MG63 (cell line): Measurements from ENCODE around the gene BTLA. TPM values are rescaled to one million over a fixed set of nuclear protein-coding genes. Genes with fewer than 3 reads are reported as not detected.
"Not testable (repeated sequence)": the region's sequence is repeated elsewhere in the genome, so short reads cannot be mapped to it uniquely, and the experiment has no call there.

ENCODE experiments used
- DNase-seq: peaks from one replicate; pipeline ENCODE4 v3.0.0-alpha.2; 2020
- H3K27me3 ChIP-seq: fragments of 250-450 bp; sonication (Bioruptor Pico); 2 replicates; pipeline ENCODE4 v1.5.1; 2020; ENCODE audit warnings: mild to moderate bottlenecking, moderate library complexity
- H3K36me3 ChIP-seq: fragments of 250-450 bp; sonication (Bioruptor Pico); 2 replicates; pipeline ENCODE4 v1.5.1; 2020; ENCODE audit warnings: mild to moderate bottlenecking, moderate library complexity
- H3K4me3 ChIP-seq: fragments of 250-450 bp; sonication (Bioruptor Pico); 2 replicates; pipeline ENCODE4 v1.5.1; 2020; ENCODE audit warnings: mild to moderate bottlenecking, moderate library complexity
- H3K9me3 ChIP-seq: fragments of 250-450 bp; sonication (Bioruptor Pico); 2 replicates; pipeline ENCODE4 v1.5.1; 2020; ENCODE audit warnings: mild to moderate bottlenecking, moderate library complexity
- total RNA-seq: library from RNA; depleted of rRNA; stranded (reverse); fragments of >200 nt; shearing (Covaris generic); gene quantifications from 2 replicates; pipeline ENCODE4 v1.2.3, GENCODE V29; 2014; ENCODE audit warnings: low replicate concordance; rRNA removed

BTLA gene
- total RNA-seq, 1 experiment from 2014 or later: not detected

DNA sequence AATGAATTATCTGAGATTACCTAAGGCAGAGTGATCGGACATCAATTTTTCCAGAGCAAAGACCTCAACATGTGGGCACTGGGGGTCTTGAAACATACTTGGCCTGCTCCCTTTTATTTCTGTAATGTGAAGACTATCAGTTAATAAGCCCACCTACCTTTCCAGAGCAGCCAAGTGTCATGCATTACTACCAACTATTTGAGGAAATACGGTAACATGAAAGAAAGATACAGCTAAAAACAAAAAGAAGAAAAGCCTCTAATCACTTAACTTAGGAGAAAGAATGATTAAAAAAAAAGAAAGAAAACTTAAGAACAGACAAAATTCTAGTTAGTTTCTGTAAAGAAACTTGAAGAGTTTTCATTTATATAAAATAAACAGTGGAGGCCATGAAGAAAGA lies 73.9 kb downstream of the BTLA start:
- Histone ChIP-seq H3K27me3 (no peaks in the 10 kb centered on the region), H3K36me3 (no peaks in the 10 kb centered on the region), H3K9me3 (no peaks in the 10 kb centered on the region), H3K4me3 (no peak overlapping the region)
- no peak for DNase-seq

DNA sequence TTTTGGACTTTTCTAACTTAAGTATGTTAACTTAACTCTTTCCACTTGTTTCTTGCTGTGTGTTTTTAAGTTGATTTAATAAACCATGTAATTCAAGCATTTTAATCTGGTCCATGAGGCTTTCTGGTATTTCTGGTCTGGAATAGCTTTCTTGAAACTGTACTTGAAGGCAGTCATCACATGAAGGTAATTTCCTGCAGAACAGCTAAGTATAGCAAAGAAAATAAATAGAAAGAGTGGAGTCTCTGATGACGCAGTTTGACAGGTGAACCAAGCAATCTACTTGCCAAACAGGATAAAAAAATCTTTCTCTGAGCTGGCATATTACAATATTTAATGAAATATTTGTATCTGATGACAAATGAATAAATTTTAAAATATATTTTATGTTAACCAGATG lies 74.9 kb downstream of the BTLA start:
- H3K4me3 ChIP-seq: no peak overlapping the region
- H3K9me3 ChIP-seq: no peaks in the 10 kb centered on the region
- H3K36me3 ChIP-seq: no peaks in the 10 kb centered on the region
- H3K27me3 ChIP-seq: no peaks in the 10 kb centered on the region
- DNase-seq: no peak

DNA sequence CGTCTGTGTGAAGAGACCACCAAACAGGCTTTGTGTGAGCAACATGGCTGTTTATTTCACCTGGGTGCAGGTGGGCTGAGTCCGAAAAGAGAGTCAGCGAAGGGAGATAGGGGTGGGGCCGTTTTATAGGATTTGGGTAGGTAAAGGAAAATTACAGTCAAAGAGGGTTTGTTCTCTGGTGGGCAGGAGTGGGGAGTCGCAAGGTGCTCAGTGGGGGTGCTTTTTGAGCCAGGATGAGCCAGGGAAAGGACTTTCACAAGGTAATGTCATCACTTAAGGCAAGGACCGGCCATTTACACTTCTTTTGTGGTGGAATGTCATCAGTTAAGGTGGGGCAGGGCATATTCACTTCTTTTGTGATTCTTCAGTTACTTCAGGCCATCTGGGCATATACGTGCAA lies 76.4 kb downstream of the BTLA start:
- DNase-seq, H3K4me3 ChIP-seq, H3K27me3 ChIP-seq, H3K9me3 ChIP-seq, H3K36me3 ChIP-seq: not testable (repeated sequence)

DNA sequence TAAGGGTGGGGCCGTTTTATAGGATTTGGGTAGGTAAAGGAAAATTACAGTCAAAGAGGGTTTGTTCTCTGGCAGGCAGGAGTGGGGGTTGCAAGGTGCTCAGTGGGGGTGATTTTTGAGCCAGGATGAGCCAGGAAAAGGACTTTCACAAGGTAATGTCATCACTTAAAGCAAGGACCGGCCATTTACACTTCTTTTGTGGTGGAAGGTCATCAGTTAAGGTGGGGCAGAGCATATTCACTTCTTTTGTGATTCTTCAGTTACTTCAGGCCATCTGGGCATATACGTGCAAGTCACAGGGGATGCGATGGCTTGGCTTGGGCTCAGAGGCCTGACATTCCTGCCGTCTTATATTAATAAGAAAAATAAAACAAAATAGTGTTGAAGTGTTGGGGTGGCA lies 80.7 kb downstream of the BTLA start:
- H3K9me3 ChIP-seq, DNase-seq, H3K27me3 ChIP-seq, H3K4me3 ChIP-seq, H3K36me3 ChIP-seq: not testable (repeated sequence)

DNA sequence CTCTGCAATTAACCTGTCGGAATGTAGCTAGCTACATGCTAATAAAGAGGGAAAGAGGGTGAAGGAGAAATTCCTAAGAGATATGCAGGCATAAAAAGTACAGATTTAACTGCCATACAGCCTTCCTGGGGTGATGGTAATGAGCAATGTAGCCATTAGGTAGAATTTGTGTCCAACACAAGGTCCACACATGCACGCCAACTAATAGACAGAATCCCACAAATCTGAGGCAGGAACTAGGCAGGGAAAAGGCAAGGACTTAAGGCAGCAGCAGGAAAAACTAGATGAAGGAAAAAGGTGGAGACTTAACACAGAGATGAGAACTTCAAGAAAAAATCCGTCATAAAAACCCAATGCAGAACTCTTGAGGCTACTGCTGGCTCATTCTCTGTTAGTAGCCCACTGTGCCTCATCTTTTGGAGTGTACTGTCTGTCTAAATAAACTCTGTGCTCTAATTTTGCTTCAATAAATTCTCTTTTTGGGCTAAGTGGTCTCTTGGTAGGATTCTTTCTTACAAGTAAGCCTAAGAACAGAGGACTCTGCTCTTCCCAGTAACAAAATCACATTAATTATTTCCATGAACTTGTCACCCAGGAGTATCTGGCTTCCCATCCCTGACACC lies 81.5 kb downstream of the BTLA start:
- Histone ChIP-seq H3K9me3 (no peaks in the 10 kb centered on the region), H3K27me3 (no peaks in the 10 kb centered on the region; the same call in 1 of the 2 replicates), H3K36me3 (no peaks in the 10 kb centered on the region), H3K4me3 (no peak overlapping the region)
- DNase-seq: no peak

DNA sequence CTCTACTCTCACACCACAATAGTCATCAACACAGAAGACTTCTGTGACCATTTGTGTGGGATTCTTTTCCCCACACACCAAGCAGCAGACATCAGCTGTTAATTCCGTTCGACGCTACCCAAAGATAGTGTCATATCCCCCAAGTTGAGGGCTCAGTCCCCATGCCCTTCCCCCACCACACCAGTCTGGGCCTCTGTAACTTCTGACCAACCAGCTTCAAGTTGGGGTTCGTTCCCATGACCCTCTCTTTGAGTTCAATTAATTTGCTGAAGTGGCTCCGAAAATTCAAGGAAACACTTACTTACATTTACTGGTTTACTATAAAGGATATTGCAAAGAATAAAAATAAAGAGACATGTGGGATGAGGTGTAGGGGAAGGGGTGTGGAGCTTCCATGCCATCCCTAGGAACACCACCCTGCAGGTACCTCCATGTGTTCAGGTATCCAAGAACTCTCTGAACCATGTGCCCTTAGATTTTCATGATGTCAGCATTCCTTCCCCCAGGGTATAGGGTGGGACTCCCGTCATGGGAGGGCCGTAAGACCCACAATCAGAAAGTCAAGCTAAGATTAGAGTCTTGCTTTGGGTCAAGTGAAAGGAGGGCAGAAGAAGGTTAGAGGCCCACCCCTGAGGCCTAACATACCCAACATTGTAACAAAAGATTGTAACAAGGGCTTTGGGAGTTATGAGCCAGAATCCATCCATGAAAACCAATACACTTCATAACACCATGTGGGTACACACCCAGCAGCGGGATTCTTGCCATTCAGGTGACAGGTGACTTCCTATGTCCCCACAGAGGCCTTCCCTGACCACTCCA lies 82.7 kb downstream of the BTLA start:
- Histone ChIP-seq H3K36me3 (no peaks in the 10 kb centered on the region), H3K27me3 (peaks cover 3% of the 10 kb centered on the region; the same call in 1 of the 2 replicates), H3K4me3 (no peak overlapping the region), H3K9me3 (no peaks in the 10 kb centered on the region)
- no peak for DNase-seq

DNA sequence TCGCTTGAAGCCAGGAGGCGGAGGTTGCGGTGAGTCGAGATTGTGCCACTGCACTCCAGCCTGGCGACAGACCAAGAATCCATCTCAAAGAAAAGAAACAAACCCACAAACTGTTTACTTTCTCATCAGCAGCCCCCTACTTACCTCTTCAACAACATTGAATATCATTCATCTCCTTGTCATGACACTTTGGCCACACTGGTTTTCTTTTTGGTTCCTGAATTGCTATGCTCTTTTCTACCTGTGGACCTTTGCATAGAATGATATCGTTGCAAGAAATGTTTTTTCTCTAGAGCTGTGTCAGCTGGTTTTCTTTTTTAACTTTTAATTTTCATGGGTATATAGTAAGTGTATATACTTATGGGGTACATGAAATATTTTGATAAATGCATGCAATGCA lies 83.9 kb downstream of the BTLA start:
- no peaks in the 10 kb centered on the region for H3K9me3 ChIP-seq
- no peak for DNase-seq
- no peaks in the 10 kb centered on the region for H3K36me3 ChIP-seq
- H3K27me3 ChIP-seq: peaks cover 3% of the 10 kb centered on the region; the same call in 1 of the 2 replicates
- H3K4me3 ChIP-seq: no peak overlapping the region

Other genes with a start within 250 kb of the BTLA start
- gene SLC9C1, start 205.3 kb downstream of the BTLA start, total RNA-seq: not detected in 2 replicates
- gene CD200, start 166.3 kb downstream of the BTLA start, total RNA-seq: 0.36 TPM in 1 of 2 replicates, not detected in the other
- gene ATG3, start 62.5 kb upstream of the BTLA start, total RNA-seq: 49.6 and 60.0 TPM in 2 replicates
- 22.3 and 80.5 TPM in 2 replicates for gene SLC35A5, start 62.6 kb upstream of the BTLA start, total RNA-seq
- gene CCDC80, start 141.7 kb upstream of the BTLA start, total RNA-seq: 240 and 268 TPM in 2 replicates